GM12878 (cell line): ENCODE results near the gene SMPDL3B.

Experiments used
- GATAD2B ChIP-seq: fragments of 450-650 bp; conservative IDR thresholded peaks from 2 replicates; pipeline ENCODE4 v1.6.1; 2017; ENCODE audit warnings: low read depth, mild to moderate bottlenecking, moderate library complexity
- MTA3 ChIP-seq: IDR thresholded peaks from 2 replicates; pipeline ENCODE4 v1.6.1; 2012; ENCODE audit warnings: low read length, inconsistent platforms, borderline replicate concordance
- POLR2AphosphoS5 ChIP-seq: IDR thresholded peaks from 2 replicates; pipeline ENCODE4 v1.6.1; 2011; ENCODE audit warnings: mild to moderate bottlenecking, low read length, inconsistent platforms
- TF ChIP-seq, protein P1 (sequence below): fragments of 450-650 bp; formaldehyde crosslinking; IDR thresholded peaks from 2 replicates; pipeline ENCODE4 v1.4.0; 2020; ENCODE audit warnings: mild to moderate bottlenecking, moderate library complexity

DNA sequence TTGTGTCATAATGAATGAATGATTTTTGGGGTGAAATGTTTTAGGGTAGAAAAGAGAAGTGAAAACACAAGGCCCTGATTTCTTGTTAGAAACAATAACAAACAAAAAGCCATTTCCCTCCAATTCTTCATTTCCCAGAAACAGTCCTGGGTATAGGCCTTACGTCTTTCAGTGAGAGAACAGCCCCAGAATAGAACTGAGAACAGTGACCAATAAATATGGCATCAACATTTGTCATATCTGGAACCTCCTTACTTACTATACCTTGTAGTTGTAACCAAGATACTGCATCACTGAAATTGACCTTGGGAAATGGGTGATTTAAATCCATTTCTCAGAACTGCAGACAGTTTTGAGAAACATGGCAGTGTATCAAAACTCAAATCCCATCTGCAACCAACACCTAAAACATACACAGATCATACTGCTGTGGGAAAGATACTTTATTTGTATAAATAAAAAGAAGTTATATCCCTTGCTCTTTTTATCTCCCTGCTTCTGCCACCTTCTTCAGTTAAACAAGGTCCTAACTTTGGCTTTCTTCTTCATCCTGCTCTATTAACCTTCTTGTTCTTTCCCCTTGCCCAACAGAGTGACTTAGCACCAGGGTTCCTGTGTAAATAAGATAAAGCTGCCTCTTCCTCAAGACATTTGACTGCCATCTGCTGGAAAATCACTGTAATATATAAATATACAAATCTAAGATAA lies 44.5 kb downstream of the SMPDL3B start:
- TF ChIP-seq, protein P1, sequence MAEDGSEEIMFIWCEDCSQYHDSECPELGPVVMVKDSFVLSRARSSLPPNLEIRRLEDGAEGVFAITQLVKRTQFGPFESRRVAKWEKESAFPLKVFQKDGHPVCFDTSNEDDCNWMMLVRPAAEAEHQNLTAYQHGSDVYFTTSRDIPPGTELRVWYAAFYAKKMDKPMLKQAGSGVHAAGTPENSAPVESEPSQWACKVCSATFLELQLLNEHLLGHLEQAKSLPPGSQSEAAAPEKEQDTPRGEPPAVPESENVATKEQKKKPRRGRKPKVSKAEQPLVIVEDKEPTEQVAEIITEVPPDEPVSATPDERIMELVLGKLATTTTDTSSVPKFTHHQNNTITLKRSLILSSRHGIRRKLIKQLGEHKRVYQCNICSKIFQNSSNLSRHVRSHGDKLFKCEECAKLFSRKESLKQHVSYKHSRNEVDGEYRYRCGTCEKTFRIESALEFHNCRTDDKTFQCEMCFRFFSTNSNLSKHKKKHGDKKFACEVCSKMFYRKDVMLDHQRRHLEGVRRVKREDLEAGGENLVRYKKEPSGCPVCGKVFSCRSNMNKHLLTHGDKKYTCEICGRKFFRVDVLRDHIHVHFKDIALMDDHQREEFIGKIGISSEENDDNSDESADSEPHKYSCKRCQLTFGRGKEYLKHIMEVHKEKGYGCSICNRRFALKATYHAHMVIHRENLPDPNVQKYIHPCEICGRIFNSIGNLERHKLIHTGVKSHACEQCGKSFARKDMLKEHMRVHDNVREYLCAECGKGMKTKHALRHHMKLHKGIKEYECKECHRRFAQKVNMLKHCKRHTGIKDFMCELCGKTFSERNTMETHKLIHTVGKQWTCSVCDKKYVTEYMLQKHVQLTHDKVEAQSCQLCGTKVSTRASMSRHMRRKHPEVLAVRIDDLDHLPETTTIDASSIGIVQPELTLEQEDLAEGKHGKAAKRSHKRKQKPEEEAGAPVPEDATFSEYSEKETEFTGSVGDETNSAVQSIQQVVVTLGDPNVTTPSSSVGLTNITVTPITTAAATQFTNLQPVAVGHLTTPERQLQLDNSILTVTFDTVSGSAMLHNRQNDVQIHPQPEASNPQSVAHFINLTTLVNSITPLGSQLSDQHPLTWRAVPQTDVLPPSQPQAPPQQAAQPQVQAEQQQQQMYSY (CRISPR knock-in tag): no peak
- TF ChIP-seq POLR2AphosphoS5: no peak
- TF ChIP-seq MTA3: no peak
- no peak for TF ChIP-seq GATAD2B
